Neuronal stem cell (in vitro differentiated cells): ENCODE measurements around the gene AVP.

Source experiments
- DNase-seq: peaks from one replicate; pipeline ENCODE4 v3.0.0-alpha.2; 2013; ENCODE audit warnings: low spot score
- H2AFZ ChIP-seq: one replicate; pipeline ENCODE4 v1.6.1; 2013; ENCODE audit warnings: mild to moderate bottlenecking, low read length, inconsistent platforms
- H2AK5ac ChIP-seq: 2 replicates; pipeline ENCODE4 v1.6.1; 2013; ENCODE audit warnings: low read depth, mild to moderate bottlenecking, inconsistent platforms, low read length, moderate library complexity, mixed read lengths
- H2BK120ac ChIP-seq: 2 replicates; pipeline ENCODE4 v1.6.1; 2013; ENCODE audit warnings: low read depth, mild to moderate bottlenecking, inconsistent platforms, low read length, moderate library complexity, mixed read lengths
- H2BK12ac ChIP-seq: one replicate; pipeline ENCODE4 v1.6.1; 2013; ENCODE audit warnings: low read length, inconsistent platforms
- H2BK15ac ChIP-seq: 2 replicates; pipeline ENCODE4 v1.6.1; 2013; ENCODE audit warnings: mild to moderate bottlenecking, low read length, inconsistent platforms, mixed read lengths
- H2BK5ac ChIP-seq: one replicate; pipeline ENCODE4 v1.6.1; 2013; ENCODE audit warnings: inconsistent platforms, mild to moderate bottlenecking, low read length, moderate library complexity
- H3K14ac ChIP-seq: one replicate; pipeline ENCODE4 v1.6.1; 2013; ENCODE audit warnings: low read length, inconsistent platforms
- H3K18ac ChIP-seq: 2 replicates; pipeline ENCODE4 v1.6.1; 2013; ENCODE audit warnings: low read length, inconsistent platforms
- H3K23ac ChIP-seq: 2 replicates; pipeline ENCODE4 v1.6.1; 2013; ENCODE audit warnings: low read depth, mild to moderate bottlenecking, mixed read lengths, low read length, inconsistent platforms; ENCODE audit not compliant: poor library complexity
- H3K27ac ChIP-seq: replicated peaks from 3 replicates; pipeline ENCODE4 v1.5.1; 2013; ENCODE audit warnings: low read length, inconsistent platforms
- H3K27me3 ChIP-seq, 3 experiments: 2 replicates each; pipeline ENCODE4 v1.6.1; 2013; ENCODE audit warnings: low read length in 3 of 3, mild to moderate bottlenecking in 2 of 3, inconsistent platforms in 1 of 3, low read depth in 1 of 3, mixed read lengths in 1 of 3, moderate library complexity in 1 of 3; ENCODE audit not compliant: control insufficient read depth in 3 of 3, insufficient read depth in 3 of 3
- H3K36me3 ChIP-seq, 2 donors: replicated peaks in 1 of 2; 2 replicates each; pipeline ENCODE4 v1.6.1; 2013; ENCODE audit warnings: low read length in 2 of 2; ENCODE audit not compliant: control insufficient read depth in 2 of 2, insufficient read depth in 2 of 2
- H3K4ac ChIP-seq: 2 replicates; pipeline ENCODE4 v1.6.1; 2013; ENCODE audit warnings: inconsistent platforms, mild to moderate bottlenecking, low read length, moderate library complexity
- H3K4me1 ChIP-seq, 2 donors: 1 replicate in 1 of 2; 2 replicates in 1 of 2; pipeline ENCODE4 v1.6.1; 2013; ENCODE audit warnings: low read length in 2 of 2, low read depth in 1 of 2; ENCODE audit not compliant: control insufficient read depth in 2 of 2, insufficient read depth in 1 of 2
- H3K4me2 ChIP-seq: one replicate; pipeline ENCODE4 v1.6.1; 2013; ENCODE audit warnings: mild to moderate bottlenecking, low read length, inconsistent platforms; ENCODE audit not compliant: insufficient read depth, poor library complexity, severe bottlenecking
- H3K4me3 ChIP-seq, 2 donors: 2 replicates each; pipeline ENCODE4 v1.5.1; 2013; ENCODE audit warnings: low read length in 2 of 2, mild to moderate bottlenecking in 2 of 2, inconsistent platforms in 1 of 2, moderate library complexity in 1 of 2
- H3K79me1 ChIP-seq: one replicate; pipeline ENCODE4 v1.6.1; 2013; ENCODE audit warnings: low read depth, mild to moderate bottlenecking, inconsistent platforms, low read length, moderate library complexity
- H3K9ac ChIP-seq: one replicate; pipeline ENCODE4 v1.6.1; 2013; ENCODE audit warnings: mild to moderate bottlenecking, low read depth, low read length, inconsistent platforms; ENCODE audit not compliant: poor library complexity
- H3K9me3 ChIP-seq, 2 donors: replicated peaks in 1 of 2; 2 replicates each; pipeline versions ENCODE3 to v1.6.1; 2013; ENCODE audit warnings: low read length in 2 of 2, mild to moderate bottlenecking in 2 of 2, inconsistent platforms in 1 of 2, low read depth in 1 of 2, mixed read lengths in 1 of 2, moderate library complexity in 1 of 2; ENCODE audit not compliant: control insufficient read depth in 2 of 2, insufficient read depth in 1 of 2
- H4K8ac ChIP-seq: one replicate; pipeline ENCODE4 v1.6.1; 2013; ENCODE audit warnings: low read depth, mild to moderate bottlenecking, inconsistent platforms, low read length, moderate library complexity
- H4K91ac ChIP-seq: one replicate; pipeline ENCODE4 v1.6.1; 2013; ENCODE audit warnings: low read length, low read depth, mild to moderate bottlenecking, inconsistent platforms; ENCODE audit not compliant: poor library complexity
- WGBS, 2 donors: extraction: QIAGEN DNeasy Blood & Tissue Kit; methylation state at CpG; one replicate each; pipeline ENCODE4 v1.1.7; 2013; ENCODE audit warnings: missing lambda C conversion rate in 2 of 2, mixed read lengths in 1 of 2; ENCODE audit not compliant: insufficient read length in 2 of 2, insufficient replicate concordance in 1 of 2; ENCODE audit errors: extremely low coverage in 2 of 2; 5-methylcytosine and 5-hydroxymethylcytosine counted together

AVP gene

DNA sequence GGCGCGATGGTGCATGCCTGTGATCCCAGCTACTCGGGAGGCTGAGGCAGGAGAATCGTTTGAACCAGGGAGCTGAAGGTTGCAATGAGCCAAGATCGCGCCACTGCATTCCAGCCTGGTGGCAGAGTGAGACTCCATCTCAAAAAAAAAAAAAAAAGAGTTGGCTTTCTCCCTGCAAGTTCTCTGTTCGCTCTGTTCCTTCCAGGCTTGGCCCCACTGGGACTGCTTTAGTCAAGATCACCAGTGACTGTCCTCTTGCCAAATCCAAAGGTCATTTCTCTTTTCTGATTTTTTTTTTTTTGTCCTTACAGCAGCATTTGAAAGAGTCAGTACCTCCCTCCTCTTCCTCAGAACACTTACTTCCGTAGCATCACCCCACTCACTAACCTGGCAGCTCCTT lies 51.9 kb downstream of the AVP start:
- no peak overlapping the region for H3K4me3 ChIP-seq
- peaks cover 54 to 90% of the 10 kb centered on the region in 2 donors for H3K36me3 ChIP-seq

More for the DNA sequence above, 51.9 kb downstream of the AVP start:
- no peak overlapping the region for H3K4me2 ChIP-seq
- H2BK5ac ChIP-seq, result no peak overlapping the region
- no peak overlapping the region for H2BK120ac ChIP-seq
- no peak overlapping the region for H3K14ac ChIP-seq
- no peak overlapping the region for H3K23ac ChIP-seq
- peaks cover 0 to 2% of the 10 kb centered on the region in 2 donors for H3K9me3 ChIP-seq
- H3K4me1 ChIP-seq, result no peaks in the 10 kb centered on the region
- H2BK12ac ChIP-seq, result no peak overlapping the region
- H3K27ac ChIP-seq, result no peak overlapping the region
- H2AFZ ChIP-seq, result no peak overlapping the region
- no peak overlapping the region for H3K9ac ChIP-seq
- no peak for DNase-seq
- no peak overlapping the region for H4K8ac ChIP-seq
- no peaks in the 10 kb centered on the region for H3K79me1 ChIP-seq
- no peak overlapping the region for H2BK15ac ChIP-seq
- WGBS, 2 donors, result no CpG with 5 or more reads among the region's 8 CpGs
- H3K27me3 ChIP-seq, result no peaks in the 10 kb centered on the region
- no peak overlapping the region for H3K4ac ChIP-seq
- no peak overlapping the region for H2AK5ac ChIP-seq
- no peak overlapping the region for H3K18ac ChIP-seq
- H4K91ac ChIP-seq, result no peak overlapping the region
